ENCODE measurements around the gene PXYLP1. TPM values are rescaled to one million over a fixed set of nuclear protein-coding genes. Genes with fewer than 3 reads are reported as not detected.

PXYLP1 gene
- total RNA-seq, 2 experiments from 2014 or later = 3.6 to 4.2 TPM

- Histone ChIP-seq H4K20me1 (ENCODE audit: insufficient read depth, low read length) (no peaks in the 10 kb centered on the region), H3K79me2 (ENCODE audit: insufficient read depth, low read depth, low read length) (no peaks in the 10 kb centered on the region), H2AFZ (ENCODE audit: low read length) (no peak overlapping the region), H3K9me3 (ENCODE audit: low read length) (no peaks in the 10 kb centered on the region), H3K4me3 (ENCODE audit: low read depth, low read length, poor library complexity, severe bottlenecking) (no peak overlapping the region), H3K9me2 (ENCODE audit: insufficient read depth, low read length) (no peaks in the 10 kb centered on the region), H3K4me2 (ENCODE audit: low read length) (no peak overlapping the region), H3K36me3 (ENCODE audit: insufficient read depth, low read length) (no peaks in the 10 kb centered on the region), H3K4me1 (ENCODE audit: insufficient read depth, low read length, poor library complexity, severe bottlenecking) (no peaks in the 10 kb centered on the region), H3K27ac (ENCODE audit: low read depth, low read length, poor library complexity, severe bottlenecking) (no peak overlapping the region)
- TF ChIP-seq CTCF (conservative IDR thresholded peaks at IDR 0.05; ENCODE audit: low read length) (no peak), EZH2phosphoT487 (IDR thresholded peaks at IDR 0.05; ENCODE audit: borderline replicate concordance, low read depth, low read length) (no peak)
- ChIA-PET CTCF (ENCODE audit: unreplicated experiment) (no interaction called here), POLR2A (interaction anchor here (1.4 kb wide), 1 partner anchor 8 kb away, joined by 3 read pairs; no protein-coding TSS in a partner anchor)
- intact Hi-C loops (cut with micrococcal nuclease; ENCODE audit: unreplicated experiment) = no loop called here
- DNase-seq (ENCODE audit: low spot score) = no peak
- no TSS peak for BruUV-seq (replicated peaks)
These were observed 10.9 kb downstream of the PXYLP1 start for GRCh38 chr3:141242377-141243092.

- Histone ChIP-seq H3K27ac (ENCODE audit: low read depth, low read length, poor library complexity, severe bottlenecking) (no peak overlapping the region), H3K9me2 (ENCODE audit: insufficient read depth, low read length) (no peaks in the 10 kb centered on the region), H3K4me1 (ENCODE audit: insufficient read depth, low read length, poor library complexity, severe bottlenecking) (no peaks in the 10 kb centered on the region), H4K20me1 (ENCODE audit: insufficient read depth, low read length) (no peaks in the 10 kb centered on the region), H3K4me2 (ENCODE audit: low read length) (no peak overlapping the region), H2AFZ (ENCODE audit: low read length) (no peak overlapping the region), H3K4me3 (ENCODE audit: low read depth, low read length, poor library complexity, severe bottlenecking) (no peak overlapping the region), H3K36me3 (ENCODE audit: insufficient read depth, low read length) (no peaks in the 10 kb centered on the region), H3K9me3 (ENCODE audit: low read length) (no peaks in the 10 kb centered on the region), H3K79me2 (ENCODE audit: insufficient read depth, low read depth, low read length) (no peaks in the 10 kb centered on the region)
- intact Hi-C loops (cut with micrococcal nuclease; ENCODE audit: unreplicated experiment) = no loop called here
- TF ChIP-seq EZH2phosphoT487 (IDR thresholded peaks at IDR 0.05; ENCODE audit: borderline replicate concordance, low read depth, low read length) (no peak), CTCF (conservative IDR thresholded peaks at IDR 0.05; ENCODE audit: low read length) (no peak)
- no TSS peak for BruUV-seq (replicated peaks)
- ChIA-PET CTCF (ENCODE audit: unreplicated experiment) (no interaction called here), POLR2A (interaction anchor here (1.4 kb wide), 1 partner anchor 9 kb away, joined by 3 read pairs; no protein-coding TSS in a partner anchor)
- DNase-seq (ENCODE audit: low spot score) = no peak
These were observed 11.7 kb downstream of the PXYLP1 start for GRCh38 chr3:141243271-141243707.

Measured in OCI-LY7 (cell line).